HCT116 (cell line): ENCODE data around the gene TAF1D. TPM values are rescaled to one million over a fixed set of nuclear protein-coding genes. Genes with fewer than 3 reads are reported as not detected.
"Not testable (repeated sequence)": the region's sequence is repeated elsewhere in the genome, so short reads cannot be mapped to it uniquely, and the experiment has no call there.

ENCODE experiments used
- ATAC-seq: fragments of 200-7000 bp; cut with Tn5 transposase; 2 replicates; pipeline ENCODE4 v1.9.1; 2020; ENCODE audit warnings: mild to moderate bottlenecking, moderate library complexity
- BruUV-seq: library from RNA; stranded (reverse); fragments of 400-500 nt; replicated peaks from 2 replicates; lab custom pipeline; 2021; lab: Mats Ljungman, UMichigan
- CTCF ChIA-PET: fragments of 300-600 bp; sonication (Branson Sonifier 250); formaldehyde crosslinking; loops from one replicate; lab custom pipeline; 2021; ENCODE audit warnings: antibody characterized with exemption; lab: Charles Lee
- POLR2A ChIA-PET: fragments of 300-600, 350-600 bp; sonication (Branson Sonifier 250); formaldehyde crosslinking; loops from one replicate; lab custom pipeline; 2021; ENCODE audit warnings: antibody characterized with exemption; lab: Charles Lee
- RAD21 ChIA-PET, 2 experiments: fragments of 300-600 bp; sonication (Branson Sonifier 250); formaldehyde crosslinking; loops; one replicate each; lab custom pipeline; 2023; ENCODE audit warnings: low total read pairs in 2 of 2; ENCODE audit not compliant: uncharacterized antibody in 2 of 2, unreplicated experiment in 2 of 2, low non-redundant PET in 1 of 2; lab: Charles Lee
- DNase-seq: peaks from one replicate; pipeline ENCODE4 v3.0.0-alpha.2; 2010; ENCODE audit warnings: low read depth, low spot score
- H2AFZ ChIP-seq: fragments of 200-600 bp; shearing (Covaris generic), sonication (generic); 2 replicates; pipeline ENCODE4 v1.6.1; 2017; ENCODE audit warnings: low read depth, mixed run types, mixed read lengths, antibody characterized with exemption, low read length; ENCODE audit not compliant: poor library complexity, severe bottlenecking
- H3K27ac ChIP-seq: 2 replicates; pipeline ENCODE4 v1.5.1; 2012; ENCODE audit warnings: low read depth, low read length
- H3K27me3 ChIP-seq: fragments of 200-600 bp; sonication (generic); 2 replicates; pipeline ENCODE4 v1.6.1; 2016; ENCODE audit warnings: mixed run types, low read length, mixed read lengths; ENCODE audit not compliant: insufficient read depth
- H3K36me3 ChIP-seq, 2 experiments: fragments of 200-500 bp in 1 of 2; fragments of 200-600 bp in 1 of 2; sonication (Bioruptor generic) in 1 of 2; sonication (generic) in 1 of 2; 2 replicates each; pipeline versions ENCODE4 v1.5.1 to v1.6.1; 2014 to 2016; ENCODE audit warnings: low read length in 2 of 2, inconsistent platforms in 1 of 2, mixed read lengths in 1 of 2, mixed run types in 1 of 2; ENCODE audit not compliant: insufficient read depth in 2 of 2, control insufficient read depth in 1 of 2
- H3K4me1 ChIP-seq, 2 experiments: fragments of 200-600 bp in 1 of 2; sonication (generic) in 1 of 2; 2 replicates each; pipeline versions ENCODE4 v1.5.1 to v1.6.1; 2012 to 2017; ENCODE audit warnings: low read length in 2 of 2, inconsistent platforms in 1 of 2, mild to moderate bottlenecking in 1 of 2, mixed read lengths in 1 of 2, mixed run types in 1 of 2, moderate library complexity in 1 of 2; ENCODE audit not compliant: insufficient read depth in 2 of 2, control insufficient read depth in 1 of 2
- H3K4me2 ChIP-seq: fragments of 200-600 bp; sonication (generic); 2 replicates; pipeline ENCODE4 v1.6.1; 2017; ENCODE audit warnings: mixed run types, low read length, mixed read lengths
- H3K4me3 ChIP-seq, 2 experiments: fragments of 200-600 bp in 1 of 2; sonication (generic) in 1 of 2; replicated peaks in 1 of 2; 2 replicates each; pipeline ENCODE4 v1.5.1; 2011 to 2016; ENCODE audit warnings: low read length in 2 of 2, control low read depth in 1 of 2, low read depth in 1 of 2, mild to moderate bottlenecking in 1 of 2, mixed read lengths in 1 of 2, mixed run types in 1 of 2
- H3K79me2 ChIP-seq: fragments of 200-600 bp; sonication (generic); 2 replicates; pipeline ENCODE4 v1.6.1; 2017; ENCODE audit warnings: mild to moderate bottlenecking, mixed run types, low read length, moderate library complexity, mixed read lengths; ENCODE audit not compliant: insufficient read depth
- H3K9ac ChIP-seq: fragments of 200-600 bp; sonication (generic); 2 replicates; pipeline ENCODE4 v1.6.1; 2016; ENCODE audit warnings: low read length, mixed read lengths
- H3K9me2 ChIP-seq: fragments of 200-600 bp; sonication (generic), shearing (Covaris generic); 2 replicates; pipeline ENCODE4 v1.6.1; 2017; ENCODE audit warnings: mixed run types, mild to moderate bottlenecking, moderate library complexity; ENCODE audit not compliant: insufficient read depth
- H3K9me3 ChIP-seq, 2 experiments: fragments of 200-500 bp in 1 of 2; fragments of 200-600 bp in 1 of 2; sonication (Bioruptor generic) in 1 of 2; sonication (generic) in 1 of 2; 2 replicates each; pipeline ENCODE4 v1.6.1; 2014 to 2017; ENCODE audit warnings: low read length in 2 of 2, mixed read lengths in 2 of 2, inconsistent platforms in 1 of 2, low read depth in 1 of 2, mild to moderate bottlenecking in 1 of 2, mixed run types in 1 of 2, moderate library complexity in 1 of 2; ENCODE audit not compliant: control insufficient read depth in 1 of 2, insufficient read depth in 1 of 2
- H4K20me1 ChIP-seq: fragments of 200-600 bp; sonication (generic), shearing (Covaris generic); 2 replicates; pipeline ENCODE4 v1.6.1; 2017; ENCODE audit warnings: mixed run types, mild to moderate bottlenecking, moderate library complexity; ENCODE audit not compliant: insufficient read depth
- POLR2A ChIP-seq: IDR thresholded peaks from 2 replicates; pipeline ENCODE4 v1.7.0; 2011; ENCODE audit warnings: borderline replicate concordance; ENCODE audit not compliant: insufficient read depth, insufficient read length; ENCODE audit errors: extremely low read depth
- POLR2AphosphoS5 ChIP-seq: IDR thresholded peaks from 2 replicates; pipeline ENCODE4 v1.6.1; 2011; ENCODE audit warnings: mild to moderate bottlenecking, low read depth, low read length, moderate library complexity
- SP1 ChIP-seq: IDR thresholded peaks from 2 replicates; pipeline ENCODE4 v1.6.1; 2012; ENCODE audit warnings: low read depth
- SRF ChIP-seq: IDR thresholded peaks from 2 replicates; pipeline ENCODE4 v1.6.1; 2012; ENCODE audit warnings: low read depth
- TCF7L2 ChIP-seq: IDR thresholded peaks from 2 replicates; pipeline ENCODE4 v1.7.0; 2011; ENCODE audit warnings: borderline replicate concordance, inconsistent platforms; ENCODE audit not compliant: insufficient read depth, insufficient read length; ENCODE audit errors: extremely low read depth
- ZBTB33 ChIP-seq: IDR thresholded peaks from 2 replicates; pipeline ENCODE4 v1.6.1; 2011; ENCODE audit warnings: mild to moderate bottlenecking, low read length, moderate library complexity; ENCODE audit not compliant: insufficient replicate concordance; ENCODE audit errors: extremely low read depth
- ZFX ChIP-seq: fragments of 450-650 bp; IDR thresholded peaks from 2 replicates; pipeline ENCODE4 v1.6.1; 2017
- intact Hi-C: fragments of 100-400 bp; cut with micrococcal nuclease; formaldehyde crosslinking; loops from 2 replicates; pipeline ENCODE4 v1.10.0; 2022
- total RNA-seq: library from RNA; stranded (reverse); gene quantifications from one replicate; pipeline ENCODE4 v1.2.1, GENCODE V29; 2021; ENCODE audit not compliant: unreplicated experiment
- TF ChIP-seq, protein P1 (sequence below), 3 experiments: fragments of 200-600 bp in 1 of 3; sonication (generic) in 1 of 3; IDR thresholded peaks in 2 of 3; conservative IDR thresholded peaks in 1 of 3; 2 replicates each; pipeline ENCODE4 v1.5.1; 2012 to 2017; ENCODE audit warnings: low read depth in 2 of 3, low read length in 2 of 3, antibody characterized with exemption in 1 of 3, borderline replicate concordance in 1 of 3, control low read depth in 1 of 3, mild to moderate bottlenecking in 1 of 3, mixed read lengths in 1 of 3, mixed run types in 1 of 3, moderate library complexity in 1 of 3; ENCODE audit not compliant: insufficient read depth in 1 of 3

Gene TAF1D
- total RNA-seq, 1 experiment from 2014 or later: 267 TPM

- H3K4me1 ChIP-seq: no peaks in the 10 kb centered on the region
- intact Hi-C loops: no loop called here
- H3K4me2 ChIP-seq: no peak overlapping the region
- no peaks in the 10 kb centered on the region for H3K9me2 ChIP-seq
- ATAC-seq: peak; percentile 87
- no peak overlapping the region for H3K27ac ChIP-seq
- no peaks in the 10 kb centered on the region for H4K20me1 ChIP-seq
- no peak overlapping the region for H3K9ac ChIP-seq
- no peaks in the 10 kb centered on the region for H3K27me3 ChIP-seq
- peak; percentile 18 for DNase-seq
- TF ChIP-seq, protein P1, sequence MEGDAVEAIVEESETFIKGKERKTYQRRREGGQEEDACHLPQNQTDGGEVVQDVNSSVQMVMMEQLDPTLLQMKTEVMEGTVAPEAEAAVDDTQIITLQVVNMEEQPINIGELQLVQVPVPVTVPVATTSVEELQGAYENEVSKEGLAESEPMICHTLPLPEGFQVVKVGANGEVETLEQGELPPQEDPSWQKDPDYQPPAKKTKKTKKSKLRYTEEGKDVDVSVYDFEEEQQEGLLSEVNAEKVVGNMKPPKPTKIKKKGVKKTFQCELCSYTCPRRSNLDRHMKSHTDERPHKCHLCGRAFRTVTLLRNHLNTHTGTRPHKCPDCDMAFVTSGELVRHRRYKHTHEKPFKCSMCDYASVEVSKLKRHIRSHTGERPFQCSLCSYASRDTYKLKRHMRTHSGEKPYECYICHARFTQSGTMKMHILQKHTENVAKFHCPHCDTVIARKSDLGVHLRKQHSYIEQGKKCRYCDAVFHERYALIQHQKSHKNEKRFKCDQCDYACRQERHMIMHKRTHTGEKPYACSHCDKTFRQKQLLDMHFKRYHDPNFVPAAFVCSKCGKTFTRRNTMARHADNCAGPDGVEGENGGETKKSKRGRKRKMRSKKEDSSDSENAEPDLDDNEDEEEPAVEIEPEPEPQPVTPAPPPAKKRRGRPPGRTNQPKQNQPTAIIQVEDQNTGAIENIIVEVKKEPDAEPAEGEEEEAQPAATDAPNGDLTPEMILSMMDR (IDR thresholded peaks at IDR 0.05 in 2 of 3, conservative IDR thresholded peaks at IDR 0.05 in 1 of 3; ENCODE audit: borderline replicate concordance in 1 of 3, insufficient read depth in 1 of 3, low read depth in 2 of 3, low read length in 2 of 3): peak; percentile 14 to 66 (median 65); a peak in 4 of 6 replicates
- no peak for TF ChIP-seq SP1
- no peak for TF ChIP-seq ZBTB33
- 0 out of 2 replicates have a peak, but pooled peaks have one; percentile 44 for TF ChIP-seq SRF
- TF ChIP-seq POLR2AphosphoS5: no peak
- TF ChIP-seq TCF7L2: no peak
- TF ChIP-seq ZFX: no peak
- TF ChIP-seq POLR2A: no peak
- RAD21 ChIA-PET: no interaction called here
- no peak overlapping the region for H3K4me3 ChIP-seq
- H2AFZ ChIP-seq: no peak overlapping the region
- H3K36me3 ChIP-seq: no peaks in the 10 kb centered on the region
- BruUV-seq: no TSS peak
- POLR2A ChIA-PET: no interaction called here
- no peaks in the 10 kb centered on the region for H3K79me2 ChIP-seq
- H3K9me3 ChIP-seq: no peaks in the 10 kb centered on the region
- CTCF ChIA-PET: no interaction called here
Measured at GRCh38 chr11:93775289-93775688, 34.0 kb upstream of the TAF1D start.

DNA sequence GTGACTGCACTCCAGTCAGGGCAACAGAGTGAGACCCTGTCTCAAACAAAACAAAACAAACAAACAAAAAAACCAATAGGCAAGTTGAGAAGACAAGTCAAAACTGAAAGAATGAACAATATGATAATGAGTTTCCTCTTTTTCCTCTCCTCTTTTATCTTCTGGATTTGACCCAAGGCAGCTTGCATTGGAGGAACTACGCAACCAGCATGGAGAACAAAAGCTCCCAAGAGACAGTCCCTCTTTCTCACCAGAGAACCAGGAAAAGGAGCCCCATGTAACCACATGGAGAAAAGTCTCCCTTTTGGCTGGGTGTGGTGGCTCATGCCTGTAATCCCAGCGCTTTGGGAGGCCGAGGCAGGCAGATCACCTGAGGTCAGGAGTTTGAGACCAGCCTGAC is 33.3 kb upstream of the TAF1D start:
- POLR2A ChIA-PET, CTCF ChIA-PET: not testable (repeated sequence)

More for the DNA sequence above, 33.3 kb upstream of the TAF1D start:
- ATAC-seq, intact Hi-C loops, DNase-seq, H3K9ac ChIP-seq, H3K27ac ChIP-seq, H3K4me2 ChIP-seq, RAD21 ChIA-PET, H3K4me3 ChIP-seq, H3K4me1 ChIP-seq, H3K9me3 ChIP-seq, H4K20me1 ChIP-seq, H3K9me2 ChIP-seq, H3K36me3 ChIP-seq, BruUV-seq, H3K79me2 ChIP-seq, H2AFZ ChIP-seq, H3K27me3 ChIP-seq: not testable (repeated sequence)
